HepG2 (cell line): ENCODE results near the gene C15orf62. TPM values are rescaled to one million over a fixed set of nuclear protein-coding genes. Genes with fewer than 3 reads are reported as not detected.

Experiments used
- ARNT2 ChIP-seq: sonication (generic); formaldehyde crosslinking; IDR thresholded peaks from 2 replicates; pipeline ENCODE4 v1.8.0; 2022; ENCODE audit warnings: mild to moderate bottlenecking, low read depth, missing genetic modification reagents, moderate library complexity
- HES4 ChIP-seq: sonication (generic); formaldehyde crosslinking; IDR thresholded peaks from 2 replicates; pipeline ENCODE4 v1.9.0; 2021; ENCODE audit warnings: mild to moderate bottlenecking, missing genetic modification reagents, borderline replicate concordance
- HIVEP1 ChIP-seq: sonication (generic); formaldehyde crosslinking; IDR thresholded peaks from 2 replicates; pipeline ENCODE4 v1.4.0; 2020; ENCODE audit warnings: mild to moderate bottlenecking, missing genetic modification reagents
- IRX3 ChIP-seq: sonication (generic); formaldehyde crosslinking; IDR thresholded peaks from 2 replicates; pipeline ENCODE4 v1.8.1; 2023; ENCODE audit warnings: mild to moderate bottlenecking, low read depth, missing genetic modification reagents, borderline replicate concordance
- JDP2 ChIP-seq: sonication (generic); formaldehyde crosslinking; IDR thresholded peaks from 2 replicates; pipeline ENCODE4 v1.8.1; 2022; ENCODE audit warnings: missing genetic modification reagents, borderline replicate concordance
- KDM4B ChIP-seq: sonication (generic); formaldehyde crosslinking; IDR thresholded peaks from 2 replicates; pipeline ENCODE4 v1.4.0; 2020; ENCODE audit warnings: missing genetic modification reagents
- KDM5B ChIP-seq: sonication (generic); formaldehyde crosslinking; IDR thresholded peaks from 2 replicates; pipeline ENCODE4 v1.4.0; 2020; ENCODE audit warnings: missing genetic modification reagents, mild to moderate bottlenecking, borderline replicate concordance
- KMT2B ChIP-seq: IDR thresholded peaks from 2 replicates; pipeline ENCODE4 v1.6.1; 2016; ENCODE audit warnings: missing genetic modification reagents, missing compliant biosample characterization
- MIXL1 ChIP-seq: IDR thresholded peaks from 2 replicates; pipeline ENCODE4 v1.6.1; 2016
- MTA1 ChIP-seq: sonication (generic); formaldehyde crosslinking; IDR thresholded peaks from 2 replicates; pipeline ENCODE4 v1.4.0; 2020; ENCODE audit warnings: missing genetic modification reagents, mild to moderate bottlenecking, borderline replicate concordance
- POGZ ChIP-seq: sonication (generic); formaldehyde crosslinking; IDR thresholded peaks from 2 replicates; pipeline ENCODE4 v1.4.0; 2020; ENCODE audit warnings: mild to moderate bottlenecking, missing genetic modification reagents
- SP4 ChIP-seq: sonication (generic); formaldehyde crosslinking; IDR thresholded peaks from 2 replicates; pipeline ENCODE4 v1.8.1; 2023; ENCODE audit warnings: mild to moderate bottlenecking, missing genetic modification reagents
- YY1 ChIP-seq: IDR thresholded peaks from 2 replicates; pipeline ENCODE4 v1.6.1; 2011; ENCODE audit warnings: low read length, low read depth, moderate library complexity, mild to moderate bottlenecking; ENCODE audit not compliant: insufficient read depth, insufficient replicate concordance
- ZFP36 ChIP-seq: fragments of 150-350 bp; IDR thresholded peaks from 2 replicates; pipeline ENCODE4 v1.6.1; 2018; ENCODE audit warnings: borderline replicate concordance, low read length, low read depth; ENCODE audit not compliant: partially characterized antibody
- ZNF253 ChIP-seq: sonication (generic); formaldehyde crosslinking; IDR thresholded peaks from 2 replicates; pipeline ENCODE4 v1.8.0; 2022; ENCODE audit warnings: mild to moderate bottlenecking, missing genetic modification reagents, borderline replicate concordance
- ZNF431 ChIP-seq: sonication (generic); formaldehyde crosslinking; IDR thresholded peaks from 2 replicates; pipeline ENCODE4 v1.9.0; 2022; ENCODE audit warnings: missing genetic modification reagents, low read depth, mild to moderate bottlenecking, borderline replicate concordance
- ZNF557 ChIP-seq: sonication (generic); formaldehyde crosslinking; IDR thresholded peaks from 2 replicates; pipeline ENCODE4 v1.4.0; 2020; ENCODE audit warnings: missing genetic modification reagents
- polyA plus RNA-seq, 8 experiments: library from polyadenylated mRNA; depleted of rRNA in 3 of 8; stranded (reverse) in 7 of 8; unstranded in 1 of 8; fragments of >200 nt; fragmentation: Illumina TruSeq in 4 of 8; extraction: Trizol in 4 of 8; gene quantifications; 2 replicates each; pipeline versions ENCODE4 v1.2.1 to v1.2.3, GENCODE V29; 2011 to 2016; ENCODE audit warnings: low read depth in 4 of 8, missing spikeins in 1 of 8, mixed read lengths in 1 of 8; ENCODE audit not compliant: insufficient read depth in 1 of 8
- total RNA-seq, 5 experiments: library from RNA; depleted of rRNA; stranded (reverse); fragments of >200 nt; fragmentation: Illumina TruSeq; extraction: Trizol; gene quantifications; 2 replicates each; pipeline ENCODE4 v1.2.3, GENCODE V29; 2016; ENCODE audit warnings: low read depth in 1 of 5
- TF ChIP-seq, protein P1 (sequence below): sonication (generic); formaldehyde crosslinking; IDR thresholded peaks from 2 replicates; pipeline ENCODE4 v1.5.1; 2020; ENCODE audit warnings: mild to moderate bottlenecking, missing genetic modification reagents, moderate library complexity
- TF ChIP-seq, protein P2 (sequence below): IDR thresholded peaks from 2 replicates; pipeline ENCODE4 v1.6.1; 2016; ENCODE audit warnings: low read depth, borderline replicate concordance
- TF ChIP-seq, protein P3 (sequence below): sonication (generic); formaldehyde crosslinking; IDR thresholded peaks from 2 replicates; pipeline ENCODE4 v1.4.0; 2020; ENCODE audit warnings: missing genetic modification reagents

Gene C15orf62
- total and polyA plus RNA-seq, 2 of the 13 experiments (the other 11 are each of a cell fraction or from before 2014, with no cell fraction given), result 0.51 to 1.1 TPM

DNA sequence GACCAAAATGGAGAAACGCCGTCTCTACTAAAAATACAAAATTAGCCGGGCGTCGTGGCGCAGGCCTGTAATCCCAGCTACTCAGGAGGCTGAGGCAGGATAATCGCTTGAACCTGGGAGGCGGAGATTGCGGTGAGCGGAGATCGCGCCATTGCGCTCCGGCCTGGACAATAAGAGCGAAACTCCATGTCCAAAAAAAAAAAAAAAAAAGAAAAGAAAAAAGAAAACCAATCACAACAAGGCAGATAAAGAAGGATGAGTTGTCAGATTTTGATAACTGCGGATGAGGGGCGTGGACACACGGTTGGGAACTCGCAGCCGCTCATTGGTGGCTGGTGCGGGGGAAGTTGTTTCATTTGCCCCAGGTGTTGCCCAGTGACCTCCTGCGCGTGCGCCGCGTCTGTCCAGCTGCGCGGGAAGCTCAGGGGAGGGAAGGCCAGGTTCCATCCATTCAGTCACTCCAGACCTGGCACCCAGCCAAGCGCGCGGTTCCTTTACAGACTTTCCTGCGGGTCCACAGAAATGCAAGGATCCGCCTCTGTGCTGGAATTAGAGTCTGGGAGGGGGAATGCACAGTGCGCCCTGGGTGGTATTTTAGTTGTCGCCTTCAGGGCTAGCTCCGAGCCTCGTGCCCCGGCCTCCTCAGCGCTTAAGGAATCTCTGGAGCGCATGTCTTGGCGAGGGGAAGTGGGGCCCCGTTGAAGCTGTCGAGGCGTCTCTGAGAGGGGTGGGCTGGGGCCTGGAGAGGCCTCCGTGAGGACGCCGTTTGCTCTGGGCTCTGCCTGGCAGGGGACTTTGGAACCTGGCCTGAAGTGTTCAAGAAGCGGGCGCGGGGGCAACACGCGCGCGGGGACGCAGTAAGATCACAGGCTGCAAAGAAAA, 6.6 kb upstream of the C15orf62 start (continued):
- TF ChIP-seq ZNF431 (CRISPR knock-in tag), result peak; percentile 54; the same call in 1 of the 2 replicates
- peak; percentile 41; the same call in 1 of the 2 replicates for TF ChIP-seq IRX3
- peak; percentile 76; the same call in 1 of the 2 replicates for TF ChIP-seq HES4
- TF ChIP-seq SP4 (CRISPR knock-in tag), result no peak
- TF ChIP-seq, protein P1, sequence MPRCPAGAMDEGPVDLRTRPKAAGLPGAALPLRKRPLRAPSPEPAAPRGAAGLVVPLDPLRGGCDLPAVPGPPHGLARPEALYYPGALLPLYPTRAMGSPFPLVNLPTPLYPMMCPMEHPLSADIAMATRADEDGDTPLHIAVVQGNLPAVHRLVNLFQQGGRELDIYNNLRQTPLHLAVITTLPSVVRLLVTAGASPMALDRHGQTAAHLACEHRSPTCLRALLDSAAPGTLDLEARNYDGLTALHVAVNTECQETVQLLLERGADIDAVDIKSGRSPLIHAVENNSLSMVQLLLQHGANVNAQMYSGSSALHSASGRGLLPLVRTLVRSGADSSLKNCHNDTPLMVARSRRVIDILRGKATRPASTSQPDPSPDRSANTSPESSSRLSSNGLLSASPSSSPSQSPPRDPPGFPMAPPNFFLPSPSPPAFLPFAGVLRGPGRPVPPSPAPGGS (CRISPR knock-in tag), result peak; percentile 85; the same call in 1 of the 2 replicates
- peak; percentile 49 for TF ChIP-seq HIVEP1 (CRISPR knock-in tag)
- TF ChIP-seq, protein P2, sequence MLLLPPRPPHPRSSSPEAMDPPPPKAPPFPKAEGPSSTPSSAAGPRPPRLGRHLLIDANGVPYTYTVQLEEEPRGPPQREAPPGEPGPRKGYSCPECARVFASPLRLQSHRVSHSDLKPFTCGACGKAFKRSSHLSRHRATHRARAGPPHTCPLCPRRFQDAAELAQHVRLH (CRISPR knock-in tag), result peak; percentile 50; the same call in 1 of the 2 replicates
- peak; percentile 33; the same call in 1 of the 2 replicates for TF ChIP-seq KDM5B (CRISPR knock-in tag)
- TF ChIP-seq ARNT2, result peak; percentile 82
- TF ChIP-seq POGZ (CRISPR knock-in tag), result peak; percentile 33; the same call in 1 of the 2 replicates
- no peak for TF ChIP-seq MIXL1 (CRISPR knock-in tag)
- no peak for TF ChIP-seq ZNF557 (CRISPR knock-in tag)
- no peak for TF ChIP-seq KDM4B
- TF ChIP-seq ZFP36, result no peak
- peak; percentile 37; the same call in 1 of the 2 replicates for TF ChIP-seq KMT2B (CRISPR knock-in tag)
- TF ChIP-seq YY1, result no peak
- TF ChIP-seq ZNF253 (CRISPR knock-in tag), result 0 out of 2 replicates have a peak, but pooled peaks have one; percentile 30
- peak; percentile 76; the same call in 1 of the 2 replicates for TF ChIP-seq MTA1
- no peak for TF ChIP-seq JDP2 (CRISPR knock-in tag)
- TF ChIP-seq, protein P3, sequence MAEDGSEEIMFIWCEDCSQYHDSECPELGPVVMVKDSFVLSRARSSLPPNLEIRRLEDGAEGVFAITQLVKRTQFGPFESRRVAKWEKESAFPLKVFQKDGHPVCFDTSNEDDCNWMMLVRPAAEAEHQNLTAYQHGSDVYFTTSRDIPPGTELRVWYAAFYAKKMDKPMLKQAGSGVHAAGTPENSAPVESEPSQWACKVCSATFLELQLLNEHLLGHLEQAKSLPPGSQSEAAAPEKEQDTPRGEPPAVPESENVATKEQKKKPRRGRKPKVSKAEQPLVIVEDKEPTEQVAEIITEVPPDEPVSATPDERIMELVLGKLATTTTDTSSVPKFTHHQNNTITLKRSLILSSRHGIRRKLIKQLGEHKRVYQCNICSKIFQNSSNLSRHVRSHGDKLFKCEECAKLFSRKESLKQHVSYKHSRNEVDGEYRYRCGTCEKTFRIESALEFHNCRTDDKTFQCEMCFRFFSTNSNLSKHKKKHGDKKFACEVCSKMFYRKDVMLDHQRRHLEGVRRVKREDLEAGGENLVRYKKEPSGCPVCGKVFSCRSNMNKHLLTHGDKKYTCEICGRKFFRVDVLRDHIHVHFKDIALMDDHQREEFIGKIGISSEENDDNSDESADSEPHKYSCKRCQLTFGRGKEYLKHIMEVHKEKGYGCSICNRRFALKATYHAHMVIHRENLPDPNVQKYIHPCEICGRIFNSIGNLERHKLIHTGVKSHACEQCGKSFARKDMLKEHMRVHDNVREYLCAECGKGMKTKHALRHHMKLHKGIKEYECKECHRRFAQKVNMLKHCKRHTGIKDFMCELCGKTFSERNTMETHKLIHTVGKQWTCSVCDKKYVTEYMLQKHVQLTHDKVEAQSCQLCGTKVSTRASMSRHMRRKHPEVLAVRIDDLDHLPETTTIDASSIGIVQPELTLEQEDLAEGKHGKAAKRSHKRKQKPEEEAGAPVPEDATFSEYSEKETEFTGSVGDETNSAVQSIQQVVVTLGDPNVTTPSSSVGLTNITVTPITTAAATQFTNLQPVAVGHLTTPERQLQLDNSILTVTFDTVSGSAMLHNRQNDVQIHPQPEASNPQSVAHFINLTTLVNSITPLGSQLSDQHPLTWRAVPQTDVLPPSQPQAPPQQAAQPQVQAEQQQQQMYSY, result no peak
